ENCODE results near the gene TCP10L.

Gene TCP10L

DNA sequence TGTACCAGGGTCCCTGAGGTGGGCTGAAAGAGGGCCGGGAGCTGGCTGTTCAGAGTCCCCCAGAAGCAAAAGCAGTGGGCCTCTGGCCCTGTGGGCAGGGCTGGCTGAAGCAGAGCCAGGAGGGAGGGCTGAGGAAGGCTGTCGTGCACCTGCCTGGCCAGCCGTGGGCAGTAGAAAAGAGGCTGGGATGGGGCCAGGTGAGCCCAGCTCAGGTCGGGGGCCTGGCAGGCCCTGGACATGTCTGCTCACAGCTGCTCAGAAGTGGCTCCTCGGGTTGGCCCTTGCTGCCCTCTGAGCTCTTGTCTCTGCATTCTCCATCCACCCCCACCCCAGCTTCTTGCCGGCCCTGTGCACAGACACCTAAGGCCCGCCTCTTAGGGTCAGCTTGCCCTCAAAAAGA lies 60.0 kb downstream of the TCP10L start:
- no peak overlapping the region for H3K4me3 ChIP-seq (ENCODE audit: low read depth, low read length)
- DNase-seq (ENCODE audit: low read depth): no peak
- TF ChIP-seq, protein P1, sequence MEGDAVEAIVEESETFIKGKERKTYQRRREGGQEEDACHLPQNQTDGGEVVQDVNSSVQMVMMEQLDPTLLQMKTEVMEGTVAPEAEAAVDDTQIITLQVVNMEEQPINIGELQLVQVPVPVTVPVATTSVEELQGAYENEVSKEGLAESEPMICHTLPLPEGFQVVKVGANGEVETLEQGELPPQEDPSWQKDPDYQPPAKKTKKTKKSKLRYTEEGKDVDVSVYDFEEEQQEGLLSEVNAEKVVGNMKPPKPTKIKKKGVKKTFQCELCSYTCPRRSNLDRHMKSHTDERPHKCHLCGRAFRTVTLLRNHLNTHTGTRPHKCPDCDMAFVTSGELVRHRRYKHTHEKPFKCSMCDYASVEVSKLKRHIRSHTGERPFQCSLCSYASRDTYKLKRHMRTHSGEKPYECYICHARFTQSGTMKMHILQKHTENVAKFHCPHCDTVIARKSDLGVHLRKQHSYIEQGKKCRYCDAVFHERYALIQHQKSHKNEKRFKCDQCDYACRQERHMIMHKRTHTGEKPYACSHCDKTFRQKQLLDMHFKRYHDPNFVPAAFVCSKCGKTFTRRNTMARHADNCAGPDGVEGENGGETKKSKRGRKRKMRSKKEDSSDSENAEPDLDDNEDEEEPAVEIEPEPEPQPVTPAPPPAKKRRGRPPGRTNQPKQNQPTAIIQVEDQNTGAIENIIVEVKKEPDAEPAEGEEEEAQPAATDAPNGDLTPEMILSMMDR (IDR thresholded peaks at IDR 0.05; ENCODE audit: insufficient read depth, low read depth, low read length, missing control alignments): no peak

DNA sequence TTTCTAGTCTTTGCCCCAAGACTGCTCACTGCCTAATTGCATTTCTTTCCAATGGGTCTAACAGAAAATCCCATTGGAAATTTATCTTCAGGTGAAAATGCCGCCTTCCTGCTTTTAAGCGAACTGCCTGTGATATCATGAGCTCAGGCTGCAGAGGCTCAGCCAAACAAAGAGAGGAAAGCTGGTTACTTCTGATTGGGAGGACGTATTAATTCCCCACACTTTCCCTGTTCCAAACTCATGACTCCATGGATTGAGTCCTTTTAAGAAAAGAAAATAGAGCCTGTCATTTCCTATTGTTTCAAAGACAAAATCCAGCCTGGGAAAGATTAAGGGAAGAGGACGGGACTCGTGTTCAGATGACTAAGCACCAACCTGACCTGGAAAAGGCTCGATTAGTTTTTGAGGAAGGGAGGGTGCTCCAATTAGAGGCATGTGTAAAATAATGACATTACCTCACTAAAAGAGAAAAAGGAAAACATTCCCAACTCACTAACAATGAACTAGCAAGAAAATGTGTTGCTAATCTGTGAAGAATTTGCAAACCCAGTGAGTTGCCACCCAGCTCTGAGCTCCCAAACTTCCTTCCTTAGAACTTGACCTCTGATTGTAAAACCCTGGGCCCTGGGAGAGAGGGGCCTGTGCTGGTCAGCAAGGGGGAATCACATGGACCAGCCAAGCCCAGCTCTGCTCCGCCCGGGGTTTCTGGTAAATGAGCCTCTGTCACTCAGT lies 61.2 kb downstream of the TCP10L start:
- TF ChIP-seq, protein P1 (IDR thresholded peaks at IDR 0.05; ENCODE audit: insufficient read depth, low read depth, low read length, missing control alignments): no peak
- no peak overlapping the region for H3K4me3 ChIP-seq (ENCODE audit: low read depth, low read length)
- no peak for DNase-seq (ENCODE audit: low read depth)
